ENCODE data around the gene CLMP.

Gene CLMP

DNA sequence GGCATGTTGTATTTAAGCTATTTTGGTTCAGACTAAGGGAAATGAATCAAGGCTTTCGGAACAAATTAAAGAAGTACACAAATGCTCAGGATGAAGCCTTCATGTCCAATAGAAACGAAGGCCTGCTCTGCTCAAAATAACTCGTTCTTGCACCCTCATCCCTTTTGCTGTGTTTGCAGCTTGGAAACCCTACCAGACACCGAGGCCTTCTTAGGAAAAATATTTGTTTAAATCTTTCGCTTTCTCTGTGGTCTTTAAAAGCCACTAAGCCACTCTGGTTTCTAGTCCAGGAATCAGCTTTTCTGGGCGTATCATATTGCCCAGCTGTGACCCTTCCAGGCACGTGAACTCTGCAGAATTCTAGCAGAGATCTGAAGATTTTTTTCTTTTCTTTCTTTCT lies 72.2 kb downstream of the CLMP start:
- TF ChIP-seq ZNF521 (tag by site-specific recombination; IDR thresholded peaks at IDR 0.05) (no peak), ZNF366 (tag by site-specific recombination; conservative IDR thresholded peaks at IDR 0.05) (no peak), ZNF423 (tag by site-specific recombination; IDR thresholded peaks at IDR 0.05) (no peak), ZNF48 (tag by site-specific recombination; IDR thresholded peaks at IDR 0.05) (no peak), ZNF555 (tag by site-specific recombination; conservative IDR thresholded peaks at IDR 0.05) (no peak), GLIS1 (tag by site-specific recombination; IDR thresholded peaks at IDR 0.05) (no peak), OSR2 (tag by site-specific recombination; IDR thresholded peaks at IDR 0.05) (no peak), ZNF155 (tag by site-specific recombination; IDR thresholded peaks at IDR 0.05) (no peak), ZNF658 (tag by site-specific recombination; IDR thresholded peaks at IDR 0.05) (no peak), YY2 (tag by site-specific recombination; IDR thresholded peaks at IDR 0.05) (no peak), ZNF510 (tag by site-specific recombination; IDR thresholded peaks at IDR 0.05; ENCODE audit: insufficient replicate concordance) (no peak), ZBTB8A (tag by site-specific recombination; IDR thresholded peaks at IDR 0.05) (no peak), SALL2 (tag by site-specific recombination; IDR thresholded peaks at IDR 0.05; ENCODE audit: borderline replicate concordance) (no peak), SCRT1 (tag by site-specific recombination; IDR thresholded peaks at IDR 0.05; ENCODE audit: borderline replicate concordance) (no peak), GLIS2 (tag by site-specific recombination; IDR thresholded peaks at IDR 0.05) (no peak)
- TF ChIP-seq, protein P1, sequence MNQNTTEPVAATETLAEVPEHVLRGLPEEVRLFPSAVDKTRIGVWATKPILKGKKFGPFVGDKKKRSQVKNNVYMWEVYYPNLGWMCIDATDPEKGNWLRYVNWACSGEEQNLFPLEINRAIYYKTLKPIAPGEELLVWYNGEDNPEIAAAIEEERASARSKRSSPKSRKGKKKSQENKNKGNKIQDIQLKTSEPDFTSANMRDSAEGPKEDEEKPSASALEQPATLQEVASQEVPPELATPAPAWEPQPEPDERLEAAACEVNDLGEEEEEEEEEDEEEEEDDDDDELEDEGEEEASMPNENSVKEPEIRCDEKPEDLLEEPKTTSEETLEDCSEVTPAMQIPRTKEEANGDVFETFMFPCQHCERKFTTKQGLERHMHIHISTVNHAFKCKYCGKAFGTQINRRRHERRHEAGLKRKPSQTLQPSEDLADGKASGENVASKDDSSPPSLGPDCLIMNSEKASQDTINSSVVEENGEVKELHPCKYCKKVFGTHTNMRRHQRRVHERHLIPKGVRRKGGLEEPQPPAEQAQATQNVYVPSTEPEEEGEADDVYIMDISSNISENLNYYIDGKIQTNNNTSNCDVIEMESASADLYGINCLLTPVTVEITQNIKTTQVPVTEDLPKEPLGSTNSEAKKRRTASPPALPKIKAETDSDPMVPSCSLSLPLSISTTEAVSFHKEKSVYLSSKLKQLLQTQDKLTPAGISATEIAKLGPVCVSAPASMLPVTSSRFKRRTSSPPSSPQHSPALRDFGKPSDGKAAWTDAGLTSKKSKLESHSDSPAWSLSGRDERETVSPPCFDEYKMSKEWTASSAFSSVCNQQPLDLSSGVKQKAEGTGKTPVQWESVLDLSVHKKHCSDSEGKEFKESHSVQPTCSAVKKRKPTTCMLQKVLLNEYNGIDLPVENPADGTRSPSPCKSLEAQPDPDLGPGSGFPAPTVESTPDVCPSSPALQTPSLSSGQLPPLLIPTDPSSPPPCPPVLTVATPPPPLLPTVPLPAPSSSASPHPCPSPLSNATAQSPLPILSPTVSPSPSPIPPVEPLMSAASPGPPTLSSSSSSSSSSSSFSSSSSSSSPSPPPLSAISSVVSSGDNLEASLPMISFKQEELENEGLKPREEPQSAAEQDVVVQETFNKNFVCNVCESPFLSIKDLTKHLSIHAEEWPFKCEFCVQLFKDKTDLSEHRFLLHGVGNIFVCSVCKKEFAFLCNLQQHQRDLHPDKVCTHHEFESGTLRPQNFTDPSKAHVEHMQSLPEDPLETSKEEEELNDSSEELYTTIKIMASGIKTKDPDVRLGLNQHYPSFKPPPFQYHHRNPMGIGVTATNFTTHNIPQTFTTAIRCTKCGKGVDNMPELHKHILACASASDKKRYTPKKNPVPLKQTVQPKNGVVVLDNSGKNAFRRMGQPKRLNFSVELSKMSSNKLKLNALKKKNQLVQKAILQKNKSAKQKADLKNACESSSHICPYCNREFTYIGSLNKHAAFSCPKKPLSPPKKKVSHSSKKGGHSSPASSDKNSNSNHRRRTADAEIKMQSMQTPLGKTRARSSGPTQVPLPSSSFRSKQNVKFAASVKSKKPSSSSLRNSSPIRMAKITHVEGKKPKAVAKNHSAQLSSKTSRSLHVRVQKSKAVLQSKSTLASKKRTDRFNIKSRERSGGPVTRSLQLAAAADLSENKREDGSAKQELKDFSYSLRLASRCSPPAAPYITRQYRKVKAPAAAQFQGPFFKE (tag by site-specific recombination; IDR thresholded peaks at IDR 0.05; ENCODE audit: borderline replicate concordance) = no peak
- TF ChIP-seq, protein P2, sequence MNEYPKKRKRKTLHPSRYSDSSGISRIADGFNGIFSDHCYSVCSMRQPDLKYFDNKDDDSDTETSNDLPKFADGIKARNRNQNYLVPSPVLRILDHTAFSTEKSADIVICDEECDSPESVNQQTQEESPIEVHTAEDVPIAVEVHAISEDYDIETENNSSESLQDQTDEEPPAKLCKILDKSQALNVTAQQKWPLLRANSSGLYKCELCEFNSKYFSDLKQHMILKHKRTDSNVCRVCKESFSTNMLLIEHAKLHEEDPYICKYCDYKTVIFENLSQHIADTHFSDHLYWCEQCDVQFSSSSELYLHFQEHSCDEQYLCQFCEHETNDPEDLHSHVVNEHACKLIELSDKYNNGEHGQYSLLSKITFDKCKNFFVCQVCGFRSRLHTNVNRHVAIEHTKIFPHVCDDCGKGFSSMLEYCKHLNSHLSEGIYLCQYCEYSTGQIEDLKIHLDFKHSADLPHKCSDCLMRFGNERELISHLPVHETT (tag by site-specific recombination; IDR thresholded peaks at IDR 0.05) = no peak
- TF ChIP-seq, protein P3, sequence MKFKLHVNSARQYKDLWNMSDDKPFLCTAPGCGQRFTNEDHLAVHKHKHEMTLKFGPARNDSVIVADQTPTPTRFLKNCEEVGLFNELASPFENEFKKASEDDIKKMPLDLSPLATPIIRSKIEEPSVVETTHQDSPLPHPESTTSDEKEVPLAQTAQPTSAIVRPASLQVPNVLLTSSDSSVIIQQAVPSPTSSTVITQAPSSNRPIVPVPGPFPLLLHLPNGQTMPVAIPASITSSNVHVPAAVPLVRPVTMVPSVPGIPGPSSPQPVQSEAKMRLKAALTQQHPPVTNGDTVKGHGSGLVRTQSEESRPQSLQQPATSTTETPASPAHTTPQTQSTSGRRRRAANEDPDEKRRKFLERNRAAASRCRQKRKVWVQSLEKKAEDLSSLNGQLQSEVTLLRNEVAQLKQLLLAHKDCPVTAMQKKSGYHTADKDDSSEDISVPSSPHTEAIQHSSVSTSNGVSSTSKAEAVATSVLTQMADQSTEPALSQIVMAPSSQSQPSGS (tag by site-specific recombination; IDR thresholded peaks at IDR 0.05; ENCODE audit: low read depth) = no peak
- TF ChIP-seq, protein P4, sequence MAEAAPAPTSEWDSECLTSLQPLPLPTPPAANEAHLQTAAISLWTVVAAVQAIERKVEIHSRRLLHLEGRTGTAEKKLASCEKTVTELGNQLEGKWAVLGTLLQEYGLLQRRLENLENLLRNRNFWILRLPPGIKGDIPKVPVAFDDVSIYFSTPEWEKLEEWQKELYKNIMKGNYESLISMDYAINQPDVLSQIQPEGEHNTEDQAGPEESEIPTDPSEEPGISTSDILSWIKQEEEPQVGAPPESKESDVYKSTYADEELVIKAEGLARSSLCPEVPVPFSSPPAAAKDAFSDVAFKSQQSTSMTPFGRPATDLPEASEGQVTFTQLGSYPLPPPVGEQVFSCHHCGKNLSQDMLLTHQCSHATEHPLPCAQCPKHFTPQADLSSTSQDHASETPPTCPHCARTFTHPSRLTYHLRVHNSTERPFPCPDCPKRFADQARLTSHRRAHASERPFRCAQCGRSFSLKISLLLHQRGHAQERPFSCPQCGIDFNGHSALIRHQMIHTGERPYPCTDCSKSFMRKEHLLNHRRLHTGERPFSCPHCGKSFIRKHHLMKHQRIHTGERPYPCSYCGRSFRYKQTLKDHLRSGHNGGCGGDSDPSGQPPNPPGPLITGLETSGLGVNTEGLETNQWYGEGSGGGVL (tag by site-specific recombination; IDR thresholded peaks at IDR 0.05) = no peak
- H3K36me3 ChIP-seq (ENCODE audit: control insufficient read depth in 2 of 2, insufficient read depth in 1 of 2, low read length in 2 of 2) = no peaks in the 10 kb centered on the region
- no peak overlapping the region for H3K4me3 ChIP-seq (ENCODE audit: low read depth, low read length)
- H3K27ac ChIP-seq (ENCODE audit: extremely low read depth, low read depth, low read length) = no peak overlapping the region
- POLR2A ChIA-PET = interaction anchor here (0.7 kb wide), 1 partner anchor 43 kb away, joined by 10 read pairs; no protein-coding TSS in a partner anchor
- H3K9me3 ChIP-seq (ENCODE audit: control insufficient read depth, insufficient read depth, low read depth, low read length) = no peaks in the 10 kb centered on the region
- H3K4me1 ChIP-seq (ENCODE audit: control insufficient read depth, insufficient read depth, low read length) = no peaks in the 10 kb centered on the region
- CTCF ChIA-PET = interaction anchor here (2.0 kb wide), 1 partner anchor 11 kb away, joined by 16 read pairs; no protein-coding TSS in a partner anchor
